HFFc6 (cell line): Measurements from ENCODE around the gene AMMECR1. TPM values are rescaled to one million over a fixed set of nuclear protein-coding genes. Genes with fewer than 3 reads are reported as not detected.

Experiments used
- DNase-seq: peaks from one replicate; pipeline ENCODE4 v3.0.0-alpha.2; 2018
- H3K27ac Mint-ChIP-seq: 2 replicates; pipeline ENCODE4 v1.8.0; 2020; ENCODE audit warnings: mild to moderate bottlenecking, mixed read lengths
- H3K27me3 Mint-ChIP-seq: 2 replicates; pipeline ENCODE4 v1.8.0; 2021; ENCODE audit warnings: mild to moderate bottlenecking, moderate library complexity, mixed read lengths; ENCODE audit not compliant: insufficient read depth
- H3K36me3 Mint-ChIP-seq: 2 replicates; pipeline ENCODE4 v1.8.0; 2021; ENCODE audit warnings: low read depth, mixed read lengths
- H3K4me1 Mint-ChIP-seq: 2 replicates; pipeline ENCODE4 v1.8.0; 2020; ENCODE audit warnings: low read depth, mixed read lengths
- H3K4me3 Mint-ChIP-seq: 2 replicates; pipeline ENCODE4 v1.8.0; 2020; ENCODE audit warnings: mild to moderate bottlenecking, moderate library complexity, mixed read lengths
- H3K9me3 Mint-ChIP-seq: 2 replicates; pipeline ENCODE4 v1.8.0; 2020; ENCODE audit warnings: mild to moderate bottlenecking, mixed read lengths
- total RNA-seq, 6 experiments: library from RNA; stranded (reverse); fragmentation: NEBNext Ultra II Directional; extraction: Animal tissue kit (Norgen Biotek cat#: 25700); gene quantifications; 2 replicates in 1 of 6; 3 replicates in 5 of 6; pipeline ENCODE4 v1.2.3, GENCODE V29; 2021
- TF ChIP-seq, protein P1 (sequence below): fragments of 200-600 bp; sonication (generic); IDR thresholded peaks from 2 replicates; pipeline ENCODE4 v1.5.0; 2021; ENCODE audit warnings: antibody characterized with exemption, mild to moderate bottlenecking

Gene AMMECR1
- total RNA-seq, 6 experiments from 2014 or later: 10.1 to 13.4 (median 11.7) TPM

DNA sequence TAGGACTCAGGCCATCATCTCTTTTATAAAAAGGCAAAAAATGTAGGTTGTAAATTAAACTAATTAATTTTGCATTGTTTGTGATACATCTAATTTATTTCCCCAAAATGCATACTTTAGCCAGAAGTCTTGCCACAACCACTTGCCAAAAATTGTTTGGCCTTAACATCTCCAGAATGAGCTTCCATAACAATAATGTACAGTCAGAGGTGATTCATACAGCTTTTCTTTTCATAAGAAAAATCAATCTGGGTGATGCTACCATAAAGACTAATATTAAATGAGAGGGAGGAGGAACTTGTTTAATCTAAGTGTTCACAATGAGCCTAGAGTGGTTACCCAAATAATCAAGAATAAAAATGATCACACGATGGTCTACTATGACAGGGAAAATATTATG is 59.3 kb downstream of the AMMECR1 start:
- H3K27ac Mint-ChIP-seq: peak overlapping the region; percentile 48
- TF ChIP-seq, protein P1, sequence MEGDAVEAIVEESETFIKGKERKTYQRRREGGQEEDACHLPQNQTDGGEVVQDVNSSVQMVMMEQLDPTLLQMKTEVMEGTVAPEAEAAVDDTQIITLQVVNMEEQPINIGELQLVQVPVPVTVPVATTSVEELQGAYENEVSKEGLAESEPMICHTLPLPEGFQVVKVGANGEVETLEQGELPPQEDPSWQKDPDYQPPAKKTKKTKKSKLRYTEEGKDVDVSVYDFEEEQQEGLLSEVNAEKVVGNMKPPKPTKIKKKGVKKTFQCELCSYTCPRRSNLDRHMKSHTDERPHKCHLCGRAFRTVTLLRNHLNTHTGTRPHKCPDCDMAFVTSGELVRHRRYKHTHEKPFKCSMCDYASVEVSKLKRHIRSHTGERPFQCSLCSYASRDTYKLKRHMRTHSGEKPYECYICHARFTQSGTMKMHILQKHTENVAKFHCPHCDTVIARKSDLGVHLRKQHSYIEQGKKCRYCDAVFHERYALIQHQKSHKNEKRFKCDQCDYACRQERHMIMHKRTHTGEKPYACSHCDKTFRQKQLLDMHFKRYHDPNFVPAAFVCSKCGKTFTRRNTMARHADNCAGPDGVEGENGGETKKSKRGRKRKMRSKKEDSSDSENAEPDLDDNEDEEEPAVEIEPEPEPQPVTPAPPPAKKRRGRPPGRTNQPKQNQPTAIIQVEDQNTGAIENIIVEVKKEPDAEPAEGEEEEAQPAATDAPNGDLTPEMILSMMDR: no peak
- H3K4me1 Mint-ChIP-seq: peaks cover 18% of the 10 kb centered on the region
- no peaks in the 10 kb centered on the region for H3K27me3 Mint-ChIP-seq
- peak; percentile 8 for DNase-seq
- H3K4me3 Mint-ChIP-seq: no peak overlapping the region
- no peaks in the 10 kb centered on the region for H3K9me3 Mint-ChIP-seq
- H3K36me3 Mint-ChIP-seq: no peaks in the 10 kb centered on the region

DNA sequence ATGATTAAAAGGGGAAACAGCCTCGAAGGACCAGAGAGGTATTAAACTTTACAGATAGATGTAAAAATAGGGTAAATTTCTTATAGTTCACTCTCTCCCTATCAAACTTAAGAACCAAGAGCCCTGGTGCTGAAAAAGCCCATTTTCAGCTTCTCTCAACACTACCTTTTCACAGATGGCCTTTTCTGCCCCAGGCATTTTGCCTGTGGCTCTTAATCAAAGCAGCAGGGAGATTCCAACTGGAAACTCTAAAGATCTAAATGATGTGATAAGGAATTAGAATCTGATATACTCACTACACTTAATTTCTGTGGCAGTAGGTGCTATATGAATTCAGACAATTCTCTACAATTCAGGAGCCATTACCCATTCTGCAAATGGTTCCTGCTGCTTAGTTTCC is 60.0 kb downstream of the AMMECR1 start:
- TF ChIP-seq, protein P1: no peak
- DNase-seq: no peak
- no peak overlapping the region for H3K4me3 Mint-ChIP-seq
- peaks cover 2% of the 10 kb centered on the region; the same call in 1 of the 2 replicates for H3K36me3 Mint-ChIP-seq
- H3K27ac Mint-ChIP-seq: no peak overlapping the region
- H3K27me3 Mint-ChIP-seq: no peaks in the 10 kb centered on the region
- peaks cover 18% of the 10 kb centered on the region for H3K4me1 Mint-ChIP-seq
- H3K9me3 Mint-ChIP-seq: no peaks in the 10 kb centered on the region

DNA sequence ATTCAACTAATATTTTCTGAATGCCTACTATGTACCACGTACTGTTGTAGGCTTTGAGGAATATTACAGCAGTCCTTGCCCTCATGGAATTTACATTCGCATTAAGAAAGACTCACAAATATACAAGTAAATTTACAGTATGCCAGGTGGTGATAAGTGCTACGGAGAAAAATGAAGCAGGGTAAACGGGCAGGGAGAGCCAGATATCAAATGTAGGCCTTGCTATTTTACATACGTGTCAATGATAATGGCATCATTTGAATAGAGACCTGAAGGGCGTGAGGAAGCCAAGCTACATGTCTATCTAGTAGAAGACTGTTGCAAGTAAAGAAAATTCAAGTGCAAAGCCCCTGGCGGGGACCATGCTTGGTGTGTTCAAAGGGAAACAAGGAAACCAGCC is 65.2 kb downstream of the AMMECR1 start:
- H3K27ac Mint-ChIP-seq: no peak overlapping the region

DNA sequence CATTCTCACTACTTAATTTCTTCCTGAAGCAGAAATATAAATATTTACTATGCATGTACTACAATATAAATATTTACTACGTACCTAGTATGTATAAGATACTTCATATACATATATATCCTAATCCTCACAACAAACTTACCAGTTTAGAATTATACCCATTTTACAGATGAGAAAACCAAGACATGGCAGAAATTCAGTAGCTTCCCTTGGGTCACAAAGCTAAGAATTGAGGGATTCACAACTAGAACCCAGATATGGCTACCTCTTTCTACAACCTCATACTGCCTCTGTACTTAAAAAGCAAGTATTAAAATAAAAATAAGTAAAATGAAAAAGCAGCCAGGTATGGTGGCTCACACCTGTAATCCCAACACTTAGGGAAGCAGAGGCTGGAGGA is 65.9 kb downstream of the AMMECR1 start:
- TF ChIP-seq, protein P1: no peak
- no peaks in the 10 kb centered on the region for H3K9me3 Mint-ChIP-seq
- H3K4me3 Mint-ChIP-seq: no peak overlapping the region
- H3K4me1 Mint-ChIP-seq: peaks cover 10% of the 10 kb centered on the region
- H3K27ac Mint-ChIP-seq: no peak overlapping the region
- DNase-seq: no peak
- peaks cover 5% of the 10 kb centered on the region; the same call in 1 of the 2 replicates for H3K36me3 Mint-ChIP-seq
- no peaks in the 10 kb centered on the region for H3K27me3 Mint-ChIP-seq

More for the DNA sequence above, 65.2 kb downstream of the AMMECR1 start:
- Mint-ChIP-seq H3K4me1 (peaks cover 12% of the 10 kb centered on the region), H3K36me3 (peaks cover 5% of the 10 kb centered on the region; the same call in 1 of the 2 replicates), H3K27me3 (no peaks in the 10 kb centered on the region), H3K4me3 (no peak overlapping the region), H3K9me3 (no peaks in the 10 kb centered on the region)
- TF ChIP-seq, protein P1: no peak
- no peak for DNase-seq

DNA sequence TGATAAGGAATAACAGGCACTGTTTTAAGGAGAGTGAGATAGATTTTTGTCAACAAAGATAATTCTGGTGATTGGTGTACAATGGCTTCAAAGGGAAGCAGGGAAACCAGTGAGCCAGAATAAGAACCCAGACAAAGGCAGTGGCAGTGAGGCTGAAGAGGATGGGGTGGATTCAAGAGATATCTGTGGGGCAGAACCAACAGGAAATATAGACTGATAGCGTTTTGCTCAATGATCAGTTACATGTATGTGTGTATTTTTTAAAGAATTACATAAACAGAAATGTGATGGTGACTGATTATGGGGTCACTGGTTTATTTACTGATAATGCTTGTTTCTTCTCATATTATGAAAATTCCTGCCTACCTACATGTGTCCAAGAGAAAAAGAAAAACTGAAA is 66.4 kb downstream of the AMMECR1 start:
- H3K9me3 Mint-ChIP-seq: no peaks in the 10 kb centered on the region
- no peak overlapping the region for H3K27ac Mint-ChIP-seq
- no peak for DNase-seq
- H3K36me3 Mint-ChIP-seq: peaks cover 5% of the 10 kb centered on the region; the same call in 1 of the 2 replicates
- H3K27me3 Mint-ChIP-seq: no peaks in the 10 kb centered on the region
- peaks cover 12% of the 10 kb centered on the region for H3K4me1 Mint-ChIP-seq
- no peak overlapping the region for H3K4me3 Mint-ChIP-seq
- TF ChIP-seq, protein P1: no peak

DNA sequence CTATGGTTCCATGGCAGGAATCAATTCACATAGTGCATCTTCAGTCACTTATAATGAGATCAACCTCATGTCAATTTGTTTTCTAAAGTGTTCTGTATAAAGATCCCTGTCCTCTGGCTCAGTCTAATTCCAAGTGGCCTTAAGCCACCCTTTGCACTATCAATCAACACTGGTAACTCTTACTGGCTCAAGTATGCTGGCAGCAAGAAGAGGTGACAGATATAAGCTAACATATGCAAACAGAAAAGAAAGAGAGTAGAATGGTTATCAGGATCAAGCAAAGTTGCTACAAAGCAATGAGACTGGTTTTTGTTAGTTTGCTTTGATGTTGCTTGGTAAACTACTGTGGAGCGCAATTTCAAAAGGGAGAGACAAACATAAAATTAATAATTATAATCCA is 67.0 kb downstream of the AMMECR1 start:
- H3K4me3 Mint-ChIP-seq: no peak overlapping the region
- peaks cover 5% of the 10 kb centered on the region; the same call in 1 of the 2 replicates for H3K36me3 Mint-ChIP-seq
- H3K27me3 Mint-ChIP-seq: no peaks in the 10 kb centered on the region
- TF ChIP-seq, protein P1: no peak
- H3K27ac Mint-ChIP-seq: no peak overlapping the region
- no peak for DNase-seq
- H3K9me3 Mint-ChIP-seq: no peaks in the 10 kb centered on the region
- H3K4me1 Mint-ChIP-seq: peaks cover 16% of the 10 kb centered on the region
